Mononuclear cell (primary cell): ENCODE results near the gene SMARCE1. TPM values are rescaled to one million over a fixed set of nuclear protein-coding genes. Genes with fewer than 3 reads are reported as not detected.

Experiments used
- H3K27me3 ChIP-seq: 2 replicates; pipeline ENCODE4 v1.6.0; 2011; ENCODE audit warnings: low read length, control low read depth; ENCODE audit not compliant: insufficient read depth
- H3K4me1 ChIP-seq: 2 replicates; pipeline ENCODE4 v1.5.1; 2011; ENCODE audit warnings: mild to moderate bottlenecking, low read length, control low read depth; ENCODE audit not compliant: insufficient read depth
- H3K4me3 ChIP-seq: 2 replicates; pipeline ENCODE4 v1.5.1; 2011; ENCODE audit warnings: mild to moderate bottlenecking, low read length, moderate library complexity
- H3K9me3 ChIP-seq: 2 replicates; pipeline ENCODE4 v1.5.1; 2011; ENCODE audit warnings: low read depth, mild to moderate bottlenecking, control low read depth, low read length
- total RNA-seq: library from RNA; depleted of rRNA; stranded (reverse); fragments of >200 nt; gene quantifications from one replicate; pipeline ENCODE4 v1.2.3, GENCODE V29; 2012

SMARCE1 gene
- total RNA-seq, 1 donor, result 103 TPM

DNA sequence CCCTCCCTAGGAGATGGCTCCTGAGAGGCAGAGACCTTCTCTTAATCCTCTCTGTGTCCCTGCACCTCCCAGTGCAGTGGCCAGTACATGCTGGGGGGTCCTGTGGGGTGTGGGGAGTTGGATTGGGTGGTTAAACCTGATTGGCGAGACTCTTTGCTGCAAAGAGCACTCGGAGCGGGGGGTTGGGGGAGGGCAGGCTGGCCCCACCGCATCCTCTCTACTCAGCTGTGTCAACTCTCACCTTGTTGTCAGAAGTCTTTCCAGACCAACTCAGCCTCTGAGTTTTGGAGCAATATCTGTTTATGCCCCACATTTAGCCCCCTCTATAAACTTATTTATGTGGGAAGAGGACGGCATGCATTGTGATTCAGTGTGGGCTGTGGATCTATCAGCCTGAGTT lies 40.0 kb downstream of the SMARCE1 start:
- no peaks in the 10 kb centered on the region for H3K27me3 ChIP-seq
- H3K4me3 ChIP-seq, result no peak overlapping the region
- no peaks in the 10 kb centered on the region for H3K9me3 ChIP-seq
- peaks cover 73% of the 10 kb centered on the region for H3K4me1 ChIP-seq

DNA sequence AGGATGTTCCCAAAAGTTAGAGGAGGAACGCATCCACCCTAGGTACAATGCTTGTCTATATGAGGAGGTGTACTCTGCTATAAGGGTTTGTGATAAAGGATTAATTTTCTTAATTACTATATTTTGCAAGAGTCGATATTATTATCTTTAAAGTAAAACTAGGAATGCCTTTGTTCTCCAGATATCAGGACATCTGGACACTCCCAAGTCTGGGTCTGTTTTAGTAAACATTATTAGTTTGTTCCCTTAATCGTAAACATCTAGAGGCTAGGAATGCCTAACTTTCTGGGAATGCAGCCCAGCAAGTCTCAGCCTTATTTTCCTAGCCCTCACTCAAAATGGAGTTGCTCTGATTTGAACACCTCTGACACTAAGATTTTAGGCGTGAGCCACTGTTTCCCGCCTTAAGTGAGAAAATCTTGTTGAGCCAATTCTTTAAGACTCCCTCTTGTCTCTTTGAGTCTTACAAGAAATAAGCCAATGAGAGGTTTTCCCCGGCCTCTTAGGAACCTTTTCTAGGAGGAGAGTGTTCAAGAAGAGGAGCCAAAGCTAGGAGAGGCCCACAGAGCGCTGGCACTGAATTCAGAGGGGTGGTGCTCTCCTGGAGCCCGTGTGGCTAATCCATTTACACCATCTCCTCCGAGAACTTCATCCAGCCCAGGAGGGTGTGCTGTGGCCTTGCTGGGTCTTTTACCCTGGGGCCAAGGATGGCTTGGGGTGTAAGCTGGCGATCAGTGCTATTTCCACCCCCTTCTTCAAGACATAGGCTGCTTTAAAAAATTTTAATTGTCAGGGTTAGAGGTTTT lies 40.9 kb downstream of the SMARCE1 start:
- Histone ChIP-seq H3K9me3 (no peaks in the 10 kb centered on the region), H3K27me3 (no peaks in the 10 kb centered on the region), H3K4me1 (peaks cover 76% of the 10 kb centered on the region), H3K4me3 (no peak overlapping the region)

- Histone ChIP-seq H3K4me1 (peaks cover 76% of the 10 kb centered on the region), H3K4me3 (no peak overlapping the region)
Observed at GRCh38 chr17:40605306-40605705, 42.3 kb downstream of the SMARCE1 start.

GRCh38 chr17:40604327-40605080 lies 43.1 kb downstream of the SMARCE1 start:
- Histone ChIP-seq H3K27me3 (no peaks in the 10 kb centered on the region), H3K9me3 (no peaks in the 10 kb centered on the region), H3K4me1 (peaks cover 84% of the 10 kb centered on the region), H3K4me3 (no peak overlapping the region)

More at GRCh38 chr17:40605306-40605705, 42.3 kb downstream of the SMARCE1 start:
- Histone ChIP-seq H3K27me3 (no peaks in the 10 kb centered on the region), H3K9me3 (no peaks in the 10 kb centered on the region)

GRCh38 chr17:40602445-40603443 lies 44.9 kb downstream of the SMARCE1 start:
- Histone ChIP-seq H3K27me3 (no peaks in the 10 kb centered on the region), H3K9me3 (no peaks in the 10 kb centered on the region), H3K4me1 (peaks cover 87% of the 10 kb centered on the region), H3K4me3 (no peak overlapping the region)

GRCh38 chr17:40600486-40601046 lies 47.1 kb downstream of the SMARCE1 start:
- no peak overlapping the region for H3K4me3 ChIP-seq
- H3K27me3 ChIP-seq, result no peaks in the 10 kb centered on the region
- H3K4me1 ChIP-seq, result peaks cover 84% of the 10 kb centered on the region
- H3K9me3 ChIP-seq, result no peaks in the 10 kb centered on the region

GRCh38 chr17:40599468-40599763 lies 48.2 kb downstream of the SMARCE1 start:
- H3K4me1 ChIP-seq, result peaks cover 75% of the 10 kb centered on the region
- no peaks in the 10 kb centered on the region for H3K9me3 ChIP-seq
- no peak overlapping the region for H3K4me3 ChIP-seq
- no peaks in the 10 kb centered on the region for H3K27me3 ChIP-seq

DNA sequence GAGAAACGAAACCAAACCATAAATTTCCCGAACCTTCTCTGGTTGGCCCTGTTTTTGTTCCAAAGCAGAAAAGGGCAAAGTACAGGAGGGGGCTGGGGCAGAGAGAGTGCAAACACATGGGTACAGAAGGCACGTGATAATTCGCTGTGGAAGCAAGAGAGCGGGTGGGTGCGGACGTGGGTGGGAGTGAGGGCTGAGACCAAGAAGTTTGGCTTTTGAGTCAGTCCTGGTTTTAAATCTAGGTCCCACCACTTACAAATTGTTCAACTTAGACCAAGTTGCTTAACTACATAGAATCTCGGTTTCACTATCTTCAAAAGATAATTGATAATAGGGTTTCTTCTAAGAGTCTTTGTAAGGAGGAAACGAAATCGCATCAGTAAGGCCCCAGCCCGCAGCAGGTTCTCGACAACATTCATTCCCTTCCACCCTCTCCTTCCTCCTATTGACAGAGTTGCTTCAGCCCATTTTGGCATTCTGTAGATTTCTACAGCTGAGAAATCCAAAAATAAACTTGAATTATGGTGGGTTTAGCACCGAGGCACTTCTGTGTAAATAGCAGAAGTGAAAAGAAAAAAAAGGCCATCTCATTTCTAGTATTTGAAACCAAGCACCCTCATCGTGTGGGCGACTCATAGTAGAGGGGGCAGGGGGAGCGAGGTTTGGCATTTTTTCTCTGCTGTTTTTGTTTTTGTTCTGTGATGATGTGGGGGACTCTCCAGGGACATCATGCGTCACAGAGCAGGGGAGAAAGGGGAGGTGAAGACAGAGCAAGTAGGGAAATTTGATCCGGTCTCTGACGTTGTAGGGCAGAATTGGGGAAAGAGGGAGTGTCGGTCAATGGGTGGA lies 48.8 kb downstream of the SMARCE1 start:
- Histone ChIP-seq H3K27me3 (no peaks in the 10 kb centered on the region), H3K9me3 (no peaks in the 10 kb centered on the region), H3K4me1 (peaks cover 69% of the 10 kb centered on the region), H3K4me3 (no peak overlapping the region)

DNA sequence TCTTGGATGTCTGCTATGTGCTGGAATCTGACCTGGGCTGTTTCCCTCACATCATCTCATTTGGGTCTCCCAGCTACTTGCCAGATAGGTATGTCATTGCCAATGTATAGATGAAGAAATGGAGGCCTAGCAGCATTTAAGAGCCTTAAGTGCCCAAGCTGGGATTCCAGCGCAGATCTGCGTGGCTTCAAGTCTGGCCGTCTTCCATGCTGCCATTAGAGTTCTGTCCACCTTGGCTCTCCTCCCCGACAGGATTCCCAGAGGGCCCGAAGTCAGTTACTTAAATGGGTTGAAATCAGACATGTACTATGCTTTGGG lies 49.4 kb downstream of the SMARCE1 start:
- Histone ChIP-seq H3K4me3 (no peak overlapping the region), H3K27me3 (no peaks in the 10 kb centered on the region), H3K9me3 (no peaks in the 10 kb centered on the region), H3K4me1 (peaks cover 63% of the 10 kb centered on the region)

DNA sequence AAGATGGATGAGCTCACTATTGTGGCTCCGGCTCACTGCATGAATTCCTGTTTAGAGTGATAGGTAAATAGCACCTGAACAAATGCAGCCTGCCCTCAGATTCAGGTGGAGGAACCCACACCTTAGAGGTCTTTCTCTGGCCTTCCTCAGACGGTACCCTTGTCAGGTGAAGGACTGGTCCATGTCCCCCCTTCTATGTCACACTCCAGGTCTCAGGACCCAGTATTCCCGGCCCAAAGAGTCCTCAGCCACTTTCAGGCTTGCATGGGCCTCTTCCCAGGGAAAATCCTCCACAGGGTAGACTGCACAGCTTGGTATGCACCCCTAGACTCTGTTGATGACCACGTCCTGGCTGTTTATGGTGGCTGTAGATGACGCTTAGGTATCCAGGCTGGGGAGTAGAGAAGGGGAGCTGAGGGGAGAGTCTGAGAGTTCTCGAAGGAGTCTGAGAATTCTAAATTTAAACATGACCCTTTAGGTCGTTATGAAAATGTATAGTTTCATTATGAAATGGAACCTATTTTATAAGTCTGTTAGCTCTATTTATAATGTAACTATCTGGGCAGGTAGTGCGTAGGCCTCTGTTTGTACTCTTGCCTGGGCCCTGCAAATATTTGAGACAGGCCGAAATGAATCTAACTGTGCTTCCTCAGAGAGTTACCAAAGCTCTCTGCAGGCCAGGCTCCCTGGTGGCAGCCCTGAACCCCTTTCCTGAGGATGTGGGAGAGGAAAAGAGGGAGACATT lies 49.9 kb downstream of the SMARCE1 start:
- Histone ChIP-seq H3K27me3 (no peaks in the 10 kb centered on the region), H3K9me3 (no peaks in the 10 kb centered on the region), H3K4me1 (peaks cover 61% of the 10 kb centered on the region), H3K4me3 (no peak overlapping the region)

DNA sequence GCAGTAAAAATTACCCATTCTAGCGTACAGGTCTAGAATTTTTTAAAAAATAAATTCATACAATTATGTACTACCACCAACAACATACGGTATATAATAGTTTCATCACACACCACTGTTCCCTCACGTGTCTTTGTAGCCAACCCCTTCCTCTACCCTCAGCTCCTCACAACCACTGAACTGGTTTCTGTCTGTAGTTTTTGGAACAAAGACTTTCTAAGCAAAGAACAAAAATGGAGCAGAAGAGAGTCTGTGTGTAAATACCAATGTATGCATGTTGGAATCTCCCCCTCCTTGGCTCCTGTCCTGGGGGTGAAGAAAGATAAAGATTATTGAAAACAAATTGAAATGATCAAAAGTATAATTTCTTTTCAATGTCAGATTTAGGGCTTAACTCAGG lies 50.5 kb downstream of the SMARCE1 start:
- no peaks in the 10 kb centered on the region for H3K9me3 ChIP-seq
- no peak overlapping the region for H3K4me3 ChIP-seq
- peaks cover 56% of the 10 kb centered on the region for H3K4me1 ChIP-seq
- no peaks in the 10 kb centered on the region for H3K27me3 ChIP-seq

DNA sequence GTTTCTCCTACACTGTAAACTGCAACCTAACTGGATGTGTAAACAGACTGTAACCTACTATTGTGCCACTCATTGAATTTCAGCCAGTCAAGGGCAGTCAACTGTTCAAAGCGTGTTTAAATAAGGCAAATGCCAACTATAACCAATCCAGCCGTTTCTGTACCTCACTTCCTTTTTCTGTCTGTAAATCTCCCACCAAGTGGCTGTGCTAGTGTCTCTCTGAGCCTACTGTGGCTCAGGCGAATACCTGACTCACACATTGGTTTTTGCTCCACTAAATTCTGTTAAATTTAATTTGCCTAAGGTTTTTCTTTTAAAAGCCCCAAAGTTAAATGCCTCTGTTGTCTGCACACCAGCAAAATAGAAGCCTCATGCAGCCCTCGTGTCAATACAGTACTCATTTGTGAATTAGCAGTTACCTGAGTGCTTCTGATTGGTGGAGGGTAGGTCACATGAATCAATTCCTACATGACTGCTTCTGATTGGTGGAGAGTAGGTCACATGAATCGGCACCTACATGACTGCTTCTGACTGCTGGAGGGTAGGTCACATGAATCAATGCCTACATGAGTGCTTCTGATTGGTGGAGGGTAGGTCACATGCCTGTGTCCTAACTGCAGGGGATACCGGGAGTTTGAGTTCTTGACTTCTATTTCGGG lies 51.2 kb downstream of the SMARCE1 start:
- Histone ChIP-seq H3K4me3 (no peak overlapping the region), H3K9me3 (no peaks in the 10 kb centered on the region), H3K27me3 (no peaks in the 10 kb centered on the region), H3K4me1 (peaks cover 48% of the 10 kb centered on the region)

GRCh38 chr17:40590742-40591141 lies 56.9 kb downstream of the SMARCE1 start:
- Histone ChIP-seq H3K27me3 (no peaks in the 10 kb centered on the region), H3K4me1 (peaks cover 12% of the 10 kb centered on the region), H3K4me3 (no peak overlapping the region), H3K9me3 (no peaks in the 10 kb centered on the region)
